Neural progenitor cell (in vitro differentiated cells): ENCODE results near the gene OBP2B. TPM values are rescaled to one million over a fixed set of nuclear protein-coding genes. Genes with fewer than 3 reads are reported as not detected.

Source experiments
- DNase-seq: peaks from one replicate; pipeline ENCODE4 v3.0.0-alpha.2; 2016; ENCODE audit warnings: low spot score
- H2AFZ ChIP-seq: fragments of 200-600 bp; sonication (generic); replicated peaks from 2 replicates; pipeline ENCODE4 v1.6.1; 2016; ENCODE audit warnings: antibody characterized with exemption
- H3F3A ChIP-seq: fragments of 200-600 bp; sonication (generic); 2 replicates; pipeline ENCODE4 v1.6.1; 2016; ENCODE audit warnings: antibody characterized with exemption, low read depth
- H3K27ac ChIP-seq: fragments of 200-600 bp; sonication (generic); 2 replicates; pipeline ENCODE4 v1.5.1; 2016; ENCODE audit warnings: mild to moderate bottlenecking
- H3K27me3 ChIP-seq: fragments of 200-600 bp; sonication (generic); 2 replicates; pipeline ENCODE4 v1.6.1; 2016; ENCODE audit warnings: mild to moderate bottlenecking, moderate library complexity
- H3K36me3 ChIP-seq: fragments of 200-600 bp; sonication (generic); 2 replicates; pipeline ENCODE4 v1.5.1; 2016
- H3K4me1 ChIP-seq: fragments of 200-600 bp; sonication (generic); 2 replicates; pipeline ENCODE4 v1.6.1; 2016; ENCODE audit warnings: mixed run types
- H3K4me2 ChIP-seq: fragments of 200-600 bp; sonication (generic); 2 replicates; pipeline ENCODE4 v1.6.1; 2016
- H3K4me3 ChIP-seq: fragments of 200-600 bp; sonication (generic); 2 replicates; pipeline ENCODE4 v1.5.1; 2016
- H3K79me2 ChIP-seq: fragments of 200-600 bp; sonication (generic); 2 replicates; pipeline ENCODE4 v1.6.1; 2016; ENCODE audit warnings: low read depth
- H3K9ac ChIP-seq: fragments of 200-600 bp; sonication (generic); 2 replicates; pipeline ENCODE4 v1.6.1; 2016
- H3K9me3 ChIP-seq: fragments of 200-600 bp; sonication (generic); 2 replicates; pipeline ENCODE4 v1.5.1; 2016; ENCODE audit warnings: low read depth
- H4K20me1 ChIP-seq: fragments of 200-600 bp; sonication (generic); 2 replicates; pipeline ENCODE4 v1.6.1; 2016; ENCODE audit warnings: low read depth
- H3K27ac Mint-ChIP-seq: 3 replicates; pipeline ENCODE4 v1.8.0; 2021; ENCODE audit warnings: mixed read lengths
- H3K27me3 Mint-ChIP-seq: 2 replicates; pipeline ENCODE4 v1.8.0; 2022; ENCODE audit warnings: low read depth, mild to moderate bottlenecking, inconsistent platforms, moderate library complexity, mixed read lengths; ENCODE audit not compliant: insufficient read depth
- H3K36me3 Mint-ChIP-seq: 3 replicates; pipeline ENCODE4 v1.8.0; 2021; ENCODE audit warnings: mixed read lengths
- H3K4me1 Mint-ChIP-seq: 3 replicates; pipeline ENCODE4 v1.8.0; 2021; ENCODE audit warnings: mixed read lengths
- H3K4me3 Mint-ChIP-seq: 3 replicates; pipeline ENCODE4 v1.8.0; 2021; ENCODE audit warnings: mild to moderate bottlenecking, moderate library complexity, mixed read lengths
- H3K9me3 Mint-ChIP-seq: 3 replicates; pipeline ENCODE4 v1.8.0; 2020; ENCODE audit warnings: mixed read lengths
- CTCF ChIP-seq: fragments of 200-600 bp; sonication (generic); IDR thresholded peaks from 2 replicates; pipeline ENCODE4 v1.5.1; 2017; ENCODE audit warnings: antibody characterized with exemption, mild to moderate bottlenecking
- EZH2 ChIP-seq: fragments of 200-600 bp; sonication (generic); IDR thresholded peaks from 2 replicates; pipeline ENCODE4 v1.6.1; 2017; ENCODE audit warnings: antibody characterized with exemption, mild to moderate bottlenecking, moderate library complexity
- EZH2phosphoT487 ChIP-seq: fragments of 200-600 bp; sonication (generic); IDR thresholded peaks from 2 replicates; pipeline ENCODE4 v1.6.1; 2017; ENCODE audit warnings: antibody characterized with exemption
- total RNA-seq: library from RNA; depleted of rRNA; stranded (reverse); fragments of >200 nt; gene quantifications from 2 replicates; pipeline ENCODE4 v1.2.3, GENCODE V29; 2015; ENCODE audit warnings: low replicate concordance

The OBP2B gene
- total RNA-seq, 1 donor from 2014 or later = not detected

DNA sequence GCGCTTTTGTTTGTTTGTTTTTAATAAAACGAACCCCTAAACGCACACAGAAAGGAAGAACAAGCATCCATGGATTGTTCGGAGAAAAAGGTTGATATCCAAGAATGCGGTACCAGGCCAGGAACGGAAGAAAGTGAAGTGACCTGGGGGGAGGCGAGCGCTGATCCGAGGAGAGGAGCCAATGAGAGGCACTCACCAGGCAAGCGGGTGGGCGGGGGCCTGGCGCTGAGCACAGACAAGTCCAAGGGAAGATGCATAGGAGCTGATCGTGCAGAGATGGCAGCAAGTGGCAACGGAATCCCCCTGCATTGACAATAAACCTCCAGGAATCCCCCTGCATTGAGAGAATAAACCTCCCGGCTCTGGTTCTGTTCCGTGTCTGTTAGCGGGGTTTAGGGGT, 8.4 kb downstream of the OBP2B start:
- no peaks in the 10 kb centered on the region for H3K4me1 Mint-ChIP-seq

GRCh38 chr9:133199648-133200321, 9.3 kb downstream of the OBP2B start:
- H3K4me3 Mint-ChIP-seq = no peak overlapping the region
- H3F3A ChIP-seq = no peaks in the 10 kb centered on the region
- no peak overlapping the region for H3K4me3 ChIP-seq
- H3K36me3 ChIP-seq = no peaks in the 10 kb centered on the region
- no peak overlapping the region for H3K4me2 ChIP-seq
- H3K27ac Mint-ChIP-seq = peak overlapping the region; percentile 87
- H2AFZ ChIP-seq = no peak overlapping the region
- DNase-seq = no peak
- peaks cover 10% of the 10 kb centered on the region for H3K9me3 Mint-ChIP-seq
- no peaks in the 10 kb centered on the region for H3K4me1 ChIP-seq
- H3K36me3 Mint-ChIP-seq = no peaks in the 10 kb centered on the region
- no peaks in the 10 kb centered on the region for H3K79me2 ChIP-seq
- H3K9ac ChIP-seq = no peak overlapping the region
- H3K4me1 Mint-ChIP-seq = no peaks in the 10 kb centered on the region
- H3K27me3 ChIP-seq = peaks cover 85% of the 10 kb centered on the region
- no peaks in the 10 kb centered on the region for H3K9me3 ChIP-seq
- peaks cover 3% of the 10 kb centered on the region for H3K27me3 Mint-ChIP-seq
- no peak for TF ChIP-seq EZH2phosphoT487
- no peak for TF ChIP-seq CTCF
- TF ChIP-seq EZH2 = no peak
- H3K27ac ChIP-seq = no peak overlapping the region
- no peaks in the 10 kb centered on the region for H4K20me1 ChIP-seq

More for the DNA sequence above, 8.4 kb downstream of the OBP2B start:
- peaks cover 3% of the 10 kb centered on the region for H3K27me3 Mint-ChIP-seq
- Histone ChIP-seq H2AFZ (no peak overlapping the region), H3K9me3 (no peaks in the 10 kb centered on the region), H3F3A (no peaks in the 10 kb centered on the region), H4K20me1 (no peaks in the 10 kb centered on the region), H3K4me2 (no peak overlapping the region), H3K9ac (no peak overlapping the region), H3K27me3 (peaks cover 80% of the 10 kb centered on the region), H3K36me3 (no peaks in the 10 kb centered on the region), H3K79me2 (no peaks in the 10 kb centered on the region), H3K4me3 (no peak overlapping the region), H3K4me1 (no peaks in the 10 kb centered on the region), H3K27ac (no peak overlapping the region)
- H3K4me3 Mint-ChIP-seq = no peak overlapping the region
- no peak for TF ChIP-seq CTCF
- no peak for TF ChIP-seq EZH2
- TF ChIP-seq EZH2phosphoT487 = no peak
- no peak overlapping the region for H3K27ac Mint-ChIP-seq
- no peak for DNase-seq
- H3K9me3 Mint-ChIP-seq = peaks cover 2% of the 10 kb centered on the region
- no peaks in the 10 kb centered on the region for H3K36me3 Mint-ChIP-seq

- H3K9me3 ChIP-seq = no peaks in the 10 kb centered on the region
- Mint-ChIP-seq H3K27ac (no peak overlapping the region), H3K27me3 (peaks cover 13% of the 10 kb centered on the region), H3K9me3 (peaks cover 20% of the 10 kb centered on the region), H3K36me3 (no peaks in the 10 kb centered on the region), H3K4me1 (no peaks in the 10 kb centered on the region), H3K4me3 (no peak overlapping the region)
- no peaks in the 10 kb centered on the region for H4K20me1 ChIP-seq
- H3K4me3 ChIP-seq = no peak overlapping the region
- H3K27me3 ChIP-seq = peaks cover 57% of the 10 kb centered on the region
- H3K4me1 ChIP-seq = no peaks in the 10 kb centered on the region
- H3K4me2 ChIP-seq = no peak overlapping the region
- no peak overlapping the region for H2AFZ ChIP-seq
- no peak overlapping the region for H3K9ac ChIP-seq
- no peaks in the 10 kb centered on the region for H3F3A ChIP-seq
- H3K36me3 ChIP-seq = no peaks in the 10 kb centered on the region
- no peak for TF ChIP-seq CTCF
- TF ChIP-seq EZH2phosphoT487 = no peak
- TF ChIP-seq EZH2 = no peak
- DNase-seq = no peak
- no peaks in the 10 kb centered on the region for H3K79me2 ChIP-seq
- H3K27ac ChIP-seq = no peak overlapping the region
Measured at GRCh38 chr9:133195029-133195428, 14.0 kb downstream of the OBP2B start.
